Stimulated activated CD4-positive, alpha-beta T cell treated with anti-CD3 and anti-CD28 coated beads, Interleukin-12 subunit alpha, Interleukin-12 subunit beta, amount 100 ng/mL, for 24 hours (primary cell): ENCODE results near the gene EIF3A.
"Not testable (repeated sequence)": the region's sequence is repeated elsewhere in the genome, so short reads cannot be mapped to it uniquely, and the experiment has no call there.

Experiments
- DNase-seq, 2 experiments: peaks; one replicate each; pipeline ENCODE4 v3.0.0-alpha.2; 2020; ENCODE audit warnings: low read depth in 2 of 2

EIF3A gene

GRCh38 chr10:119100434-119101238 lies 20.0 kb upstream of the EIF3A start:
- no peak for DNase-seq

- DNase-seq: no peak
Measured at GRCh38 chr10:119098576-119098975, 18.0 kb upstream of the EIF3A start.

- not testable (repeated sequence) for DNase-seq
Measured at GRCh38 chr10:119096641-119097415, 16.2 kb upstream of the EIF3A start.

GRCh38 chr10:119095640-119096039 lies 15.0 kb upstream of the EIF3A start:
- DNase-seq: no peak

GRCh38 chr10:119090968-119091367 lies 10.4 kb upstream of the EIF3A start:
- DNase-seq: no peak

GRCh38 chr10:119090026-119090795 lies 9.6 kb upstream of the EIF3A start:
- no peak for DNase-seq

GRCh38 chr10:119087271-119087882 lies 6.8 kb upstream of the EIF3A start:
- no peak for DNase-seq

GRCh38 chr10:119084896-119085295 lies 4.3 kb upstream of the EIF3A start:
- DNase-seq: no peak

GRCh38 chr10:119079599-119080520 lies 757 bp downstream of the EIF3A start:
- peak; percentile 48 to 59 for DNase-seq

GRCh38 chr10:119078422-119079179 lies 2.0 kb downstream of the EIF3A start:
- no peak for DNase-seq

GRCh38 chr10:119073584-119073983 lies 7.0 kb downstream of the EIF3A start:
- no peak for DNase-seq

GRCh38 chr10:119070395-119071165 lies 10.0 kb downstream of the EIF3A start:
- DNase-seq: no peak

GRCh38 chr10:119061926-119062325 lies 18.7 kb downstream of the EIF3A start:
- no peak for DNase-seq

- DNase-seq: no peak
Measured at GRCh38 chr10:119061352-119061751, 19.3 kb downstream of the EIF3A start.

GRCh38 chr10:119060107-119060506 lies 20.5 kb downstream of the EIF3A start:
- DNase-seq: no peak

- no peak for DNase-seq
Measured at GRCh38 chr10:119059557-119059956, 21.1 kb downstream of the EIF3A start.

GRCh38 chr10:119058010-119058409 lies 22.6 kb downstream of the EIF3A start:
- no peak for DNase-seq

GRCh38 chr10:119055472-119055871 lies 25.1 kb downstream of the EIF3A start:
- DNase-seq: no peak

GRCh38 chr10:119051775-119052174 lies 28.8 kb downstream of the EIF3A start:
- no peak for DNase-seq
